Ovary (tissue), 3 donors: Measurements from ENCODE around the gene ZNF660.

Experiments
- EP300 ChIP-seq: sonication (generic); formaldehyde crosslinking; IDR thresholded peaks from one replicate; pipeline ENCODE4 v1.6.1; 2017; ENCODE audit warnings: antibody characterized with exemption
- POLR2A ChIP-seq: fragments of 450-650 bp; IDR thresholded peaks from one replicate; pipeline ENCODE4 v1.6.1; 2017; ENCODE audit warnings: antibody characterized with exemption, mild to moderate bottlenecking, moderate library complexity
- TF ChIP-seq, protein P1 (sequence below), 3 donors: fragments of 450-650 bp in 2 of 3; fragments of 200-600 bp in 1 of 3; IDR thresholded peaks; one replicate each; pipeline versions ENCODE4 v1.5.1 to v1.8.0; 2016 to 2022; ENCODE audit warnings: antibody characterized with exemption in 3 of 3, mild to moderate bottlenecking in 1 of 3
- donor health status: DM: no; HTN: no; CAD: no.

DNA sequence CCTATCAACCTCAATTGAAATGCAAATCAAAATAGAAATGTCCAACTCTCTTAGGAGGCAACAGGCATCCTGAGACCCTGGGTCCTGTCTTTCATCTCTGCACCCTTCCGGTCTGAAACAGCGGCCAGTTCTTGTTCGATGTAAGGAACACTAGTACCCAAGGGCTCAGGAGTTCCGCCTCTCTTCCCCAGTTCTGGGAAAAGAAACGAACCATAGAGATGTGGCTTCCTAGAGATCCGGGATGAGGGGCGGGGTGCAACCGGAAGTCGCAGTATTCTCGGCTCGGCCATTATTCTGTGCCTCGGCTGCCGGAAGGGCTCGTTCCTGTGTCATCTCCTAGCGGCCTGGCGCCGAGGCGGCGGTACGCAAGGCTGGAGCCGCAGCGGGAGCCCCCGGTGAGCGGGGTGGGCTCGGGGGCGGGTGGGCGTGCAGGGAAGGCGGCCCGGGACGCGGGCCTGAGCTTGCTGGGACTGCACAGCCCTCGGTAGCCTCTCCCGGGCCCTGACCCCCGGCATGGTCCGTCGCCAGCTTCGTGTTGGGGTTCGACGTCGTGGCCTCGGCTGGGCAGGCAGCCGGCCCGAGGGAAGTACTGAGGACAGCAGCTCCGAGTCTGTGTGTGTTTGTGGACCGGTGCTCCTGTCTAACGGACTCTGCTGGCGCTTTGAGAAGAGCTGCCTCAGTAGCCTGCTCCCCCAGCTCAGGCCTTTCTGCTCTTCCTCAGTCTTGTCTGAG is 40.2 kb downstream of the ZNF660 start, which contains the start of gene ZNF197:
- TF ChIP-seq, protein P1, sequence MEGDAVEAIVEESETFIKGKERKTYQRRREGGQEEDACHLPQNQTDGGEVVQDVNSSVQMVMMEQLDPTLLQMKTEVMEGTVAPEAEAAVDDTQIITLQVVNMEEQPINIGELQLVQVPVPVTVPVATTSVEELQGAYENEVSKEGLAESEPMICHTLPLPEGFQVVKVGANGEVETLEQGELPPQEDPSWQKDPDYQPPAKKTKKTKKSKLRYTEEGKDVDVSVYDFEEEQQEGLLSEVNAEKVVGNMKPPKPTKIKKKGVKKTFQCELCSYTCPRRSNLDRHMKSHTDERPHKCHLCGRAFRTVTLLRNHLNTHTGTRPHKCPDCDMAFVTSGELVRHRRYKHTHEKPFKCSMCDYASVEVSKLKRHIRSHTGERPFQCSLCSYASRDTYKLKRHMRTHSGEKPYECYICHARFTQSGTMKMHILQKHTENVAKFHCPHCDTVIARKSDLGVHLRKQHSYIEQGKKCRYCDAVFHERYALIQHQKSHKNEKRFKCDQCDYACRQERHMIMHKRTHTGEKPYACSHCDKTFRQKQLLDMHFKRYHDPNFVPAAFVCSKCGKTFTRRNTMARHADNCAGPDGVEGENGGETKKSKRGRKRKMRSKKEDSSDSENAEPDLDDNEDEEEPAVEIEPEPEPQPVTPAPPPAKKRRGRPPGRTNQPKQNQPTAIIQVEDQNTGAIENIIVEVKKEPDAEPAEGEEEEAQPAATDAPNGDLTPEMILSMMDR (IDR thresholded peaks at IDR 0.05): no peak
- TF ChIP-seq EP300 (no peak), POLR2A (no peak)
